ENCODE data around the gene DHX29.
A peak's percentile ranks its signal among the peaks of the same experiment; 100 is the strongest.
"Not testable (repeated sequence)": the region's sequence is repeated elsewhere in the genome, so short reads cannot be mapped to it uniquely, and the experiment has no call there.

DHX29 gene, protein sequence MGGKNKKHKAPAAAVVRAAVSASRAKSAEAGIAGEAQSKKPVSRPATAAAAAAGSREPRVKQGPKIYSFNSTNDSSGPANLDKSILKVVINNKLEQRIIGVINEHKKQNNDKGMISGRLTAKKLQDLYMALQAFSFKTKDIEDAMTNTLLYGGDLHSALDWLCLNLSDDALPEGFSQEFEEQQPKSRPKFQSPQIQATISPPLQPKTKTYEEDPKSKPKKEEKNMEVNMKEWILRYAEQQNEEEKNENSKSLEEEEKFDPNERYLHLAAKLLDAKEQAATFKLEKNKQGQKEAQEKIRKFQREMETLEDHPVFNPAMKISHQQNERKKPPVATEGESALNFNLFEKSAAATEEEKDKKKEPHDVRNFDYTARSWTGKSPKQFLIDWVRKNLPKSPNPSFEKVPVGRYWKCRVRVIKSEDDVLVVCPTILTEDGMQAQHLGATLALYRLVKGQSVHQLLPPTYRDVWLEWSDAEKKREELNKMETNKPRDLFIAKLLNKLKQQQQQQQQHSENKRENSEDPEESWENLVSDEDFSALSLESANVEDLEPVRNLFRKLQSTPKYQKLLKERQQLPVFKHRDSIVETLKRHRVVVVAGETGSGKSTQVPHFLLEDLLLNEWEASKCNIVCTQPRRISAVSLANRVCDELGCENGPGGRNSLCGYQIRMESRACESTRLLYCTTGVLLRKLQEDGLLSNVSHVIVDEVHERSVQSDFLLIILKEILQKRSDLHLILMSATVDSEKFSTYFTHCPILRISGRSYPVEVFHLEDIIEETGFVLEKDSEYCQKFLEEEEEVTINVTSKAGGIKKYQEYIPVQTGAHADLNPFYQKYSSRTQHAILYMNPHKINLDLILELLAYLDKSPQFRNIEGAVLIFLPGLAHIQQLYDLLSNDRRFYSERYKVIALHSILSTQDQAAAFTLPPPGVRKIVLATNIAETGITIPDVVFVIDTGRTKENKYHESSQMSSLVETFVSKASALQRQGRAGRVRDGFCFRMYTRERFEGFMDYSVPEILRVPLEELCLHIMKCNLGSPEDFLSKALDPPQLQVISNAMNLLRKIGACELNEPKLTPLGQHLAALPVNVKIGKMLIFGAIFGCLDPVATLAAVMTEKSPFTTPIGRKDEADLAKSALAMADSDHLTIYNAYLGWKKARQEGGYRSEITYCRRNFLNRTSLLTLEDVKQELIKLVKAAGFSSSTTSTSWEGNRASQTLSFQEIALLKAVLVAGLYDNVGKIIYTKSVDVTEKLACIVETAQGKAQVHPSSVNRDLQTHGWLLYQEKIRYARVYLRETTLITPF (N-terminal part only)

DNA sequence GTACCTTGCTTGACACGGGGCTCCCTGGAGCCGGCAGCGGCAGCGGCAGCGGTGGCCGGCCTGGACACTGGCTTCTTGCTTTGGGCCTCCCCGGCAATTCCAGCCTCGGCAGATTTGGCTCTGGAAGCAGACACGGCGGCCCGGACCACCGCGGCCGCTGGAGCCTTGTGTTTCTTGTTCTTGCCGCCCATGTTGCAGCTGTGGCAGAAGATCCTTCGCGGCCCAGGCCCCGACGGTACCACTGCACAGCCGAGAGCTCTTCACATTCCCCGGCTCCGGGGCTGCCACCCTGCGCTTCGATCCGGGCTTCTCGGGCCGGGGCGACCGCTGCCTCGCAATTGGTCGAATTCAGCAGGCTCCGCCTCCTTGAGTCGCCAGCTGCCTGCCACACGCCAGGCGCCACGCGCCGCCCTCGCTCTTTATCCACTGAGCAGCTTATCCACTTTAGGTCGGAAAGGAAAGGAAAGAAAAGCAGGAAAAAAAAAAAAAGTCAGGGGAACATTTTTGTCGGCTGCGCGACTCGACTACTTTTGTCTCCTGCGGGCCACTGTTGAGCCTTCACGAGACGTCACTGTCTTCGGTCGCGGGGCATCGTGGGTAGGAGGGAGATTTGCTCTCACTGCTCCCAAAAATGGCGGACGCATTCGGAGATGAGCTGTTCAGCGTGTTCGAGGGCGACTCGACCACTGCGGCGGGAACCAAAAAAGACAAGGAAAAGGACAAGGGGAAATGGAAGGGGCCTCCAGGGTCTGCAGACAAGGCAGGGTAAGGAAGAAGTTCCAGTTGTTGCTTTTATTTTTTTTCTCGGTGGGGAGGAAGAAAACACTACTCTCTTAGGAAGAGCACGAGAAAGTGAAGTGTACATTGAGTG lies at the start of gene DHX29, which contains the start of gene MTREX:
Gene DHX29, minus strand, starts transcription at position 312 of the 871 bp plus-strand sequence. Its CDS starts 121 bp downstream, at position 191.
Gene MTREX, plus strand, starts transcription at position 607 of the 871 bp plus-strand sequence. Its CDS starts 25 bp downstream, at position 632.
- DNase-seq (ENCODE audit: low spot score) = peak; percentile 91

DNA sequence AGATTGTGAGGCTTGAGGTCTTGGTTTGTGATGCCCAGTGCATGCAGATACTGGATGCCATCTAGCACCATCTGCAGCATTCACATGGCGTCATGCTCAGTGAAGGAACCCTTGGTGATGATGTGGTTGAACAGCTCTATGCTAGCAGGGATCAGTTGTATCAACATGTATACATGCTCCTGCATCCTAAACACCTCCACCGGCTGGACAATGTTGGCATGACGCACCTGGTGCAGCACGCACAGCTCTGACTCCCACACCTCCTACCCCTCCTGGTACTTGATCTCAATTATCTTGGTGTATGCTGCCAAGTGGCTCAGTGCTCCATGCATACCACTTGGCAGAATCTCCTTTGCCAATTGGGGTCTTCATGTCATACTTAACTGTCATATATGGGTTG lies 49.4 kb upstream of the DHX29 start:
- DNase-seq (ENCODE audit: low spot score) = no peak

DNA sequence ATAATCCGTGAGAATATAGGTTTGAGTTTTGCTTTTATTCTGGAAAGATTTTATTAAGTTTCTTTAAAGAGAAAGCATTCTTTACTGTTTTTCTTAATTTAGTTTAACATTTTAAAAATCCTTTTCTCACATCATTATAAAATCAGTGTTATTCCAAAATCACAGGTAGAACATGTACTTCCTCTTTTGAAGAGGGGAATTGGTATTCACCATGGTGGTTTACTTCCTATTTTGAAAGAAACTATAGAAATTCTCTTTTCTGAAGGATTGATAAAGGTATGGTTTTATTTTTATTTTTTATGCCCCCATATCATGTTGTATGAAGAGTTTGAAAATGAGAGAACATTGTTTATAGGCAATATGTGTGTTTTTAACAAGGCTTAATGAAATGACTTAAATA lies 43.3 kb upstream of the DHX29 start:
- no peak for DNase-seq (ENCODE audit: low spot score)

DNA sequence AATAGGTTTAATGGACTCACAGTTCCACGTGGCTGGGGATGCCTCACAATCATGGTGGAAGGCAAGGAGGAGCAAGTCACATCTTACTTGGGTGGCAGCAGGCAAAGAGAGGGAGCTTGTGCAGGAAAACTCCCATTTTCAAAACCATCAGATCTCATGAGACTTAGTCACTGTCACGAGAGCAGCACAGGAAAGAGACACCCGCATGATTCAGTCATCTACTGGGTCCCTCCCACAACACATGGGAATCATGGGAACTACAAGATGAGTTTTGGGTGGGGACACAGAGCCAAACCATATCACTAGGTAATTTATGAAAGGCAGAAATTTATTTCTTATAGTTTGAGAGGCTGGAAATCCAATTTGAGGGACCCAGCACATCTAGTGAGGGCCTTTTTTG lies 40.3 kb upstream of the DHX29 start:
- peak; percentile 49 for DNase-seq (ENCODE audit: low spot score)

DNA sequence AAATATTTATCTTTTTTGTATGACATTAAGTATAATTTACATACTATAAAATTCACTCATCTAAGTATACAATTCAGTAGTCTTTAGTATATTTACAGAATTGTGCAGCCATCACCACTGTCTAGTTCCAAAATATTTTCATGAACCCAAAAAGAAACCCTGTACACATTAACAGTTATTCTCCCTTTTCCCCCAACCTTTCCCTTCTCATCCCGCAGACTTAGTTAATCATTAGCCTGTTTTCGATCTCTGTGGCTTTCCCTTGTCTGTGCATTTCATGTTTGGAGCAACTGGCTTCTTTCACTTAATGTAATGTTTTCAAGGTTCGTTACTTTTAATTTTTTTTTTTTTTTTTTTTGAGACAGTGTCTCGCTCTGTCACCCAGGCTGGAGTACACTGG lies 37.8 kb upstream of the DHX29 start:
- DNase-seq (ENCODE audit: low spot score) = no peak

DNA sequence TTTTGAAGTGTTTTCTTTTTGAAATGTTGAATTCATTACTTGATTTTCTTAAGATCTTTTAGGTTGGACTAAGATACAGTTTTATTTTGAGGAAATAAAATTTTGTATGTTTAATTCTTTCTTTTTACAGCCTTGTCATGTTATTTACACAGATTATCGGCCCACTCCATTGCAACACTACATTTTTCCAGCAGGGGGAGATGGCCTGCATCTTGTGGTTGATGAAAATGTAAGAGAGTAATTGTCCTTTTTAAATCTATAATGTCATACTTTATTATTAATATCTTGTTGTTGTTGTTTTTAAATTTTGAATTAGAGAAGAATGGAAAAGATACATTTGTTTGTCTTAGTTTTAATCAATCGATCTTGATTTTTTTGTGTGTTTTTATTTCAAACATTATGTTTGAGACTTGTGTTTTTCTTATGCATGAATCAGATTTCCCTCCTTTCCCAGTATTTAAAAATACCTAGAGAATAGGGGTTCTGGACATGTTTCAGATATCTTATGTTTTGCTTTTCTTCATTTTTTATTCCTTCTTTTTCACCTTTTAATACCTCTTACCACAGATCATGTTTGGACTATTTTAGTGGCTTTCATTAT lies 37.0 kb upstream of the DHX29 start:
- peak; percentile 54 for DNase-seq (ENCODE audit: low spot score)

DNA sequence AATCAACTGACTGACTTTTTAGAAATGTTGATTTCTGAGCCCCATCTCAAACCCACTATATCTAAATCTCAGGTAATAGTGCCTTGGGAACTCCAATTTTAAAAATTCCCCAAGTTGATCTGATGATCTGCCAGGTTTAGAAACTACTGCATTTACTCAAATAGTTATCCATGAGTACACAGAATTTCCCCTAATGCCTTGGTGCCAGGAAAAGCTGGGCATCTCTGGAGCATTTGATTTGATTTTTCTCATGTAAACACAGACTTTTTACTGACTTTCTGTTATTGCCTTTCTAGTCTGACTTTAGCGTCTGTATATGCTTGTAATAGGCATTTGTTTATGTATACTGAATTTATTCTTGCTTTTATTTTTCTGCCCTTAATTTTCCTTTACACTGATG lies 36.1 kb upstream of the DHX29 start:
- DNase-seq (ENCODE audit: low spot score) = no peak

DNA sequence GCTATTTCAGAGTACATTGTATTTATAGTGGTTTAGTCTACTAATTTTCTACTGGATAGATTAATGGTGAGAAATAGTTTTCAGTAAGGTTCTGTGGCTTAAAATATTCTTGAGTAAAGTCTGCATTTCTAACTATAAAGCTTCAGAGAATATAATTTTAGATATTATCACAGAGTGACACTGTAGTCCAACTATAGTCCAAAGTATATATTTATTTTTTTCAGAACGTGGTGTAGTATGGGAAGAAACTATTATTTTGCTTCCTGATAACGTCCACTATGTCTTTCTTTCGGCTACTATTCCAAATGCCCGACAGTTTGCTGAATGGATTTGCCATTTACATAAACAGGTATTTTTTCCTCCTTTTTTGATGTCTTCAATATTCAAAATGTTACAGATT lies 35.6 kb upstream of the DHX29 start:
- no peak for DNase-seq (ENCODE audit: low spot score)

DNA sequence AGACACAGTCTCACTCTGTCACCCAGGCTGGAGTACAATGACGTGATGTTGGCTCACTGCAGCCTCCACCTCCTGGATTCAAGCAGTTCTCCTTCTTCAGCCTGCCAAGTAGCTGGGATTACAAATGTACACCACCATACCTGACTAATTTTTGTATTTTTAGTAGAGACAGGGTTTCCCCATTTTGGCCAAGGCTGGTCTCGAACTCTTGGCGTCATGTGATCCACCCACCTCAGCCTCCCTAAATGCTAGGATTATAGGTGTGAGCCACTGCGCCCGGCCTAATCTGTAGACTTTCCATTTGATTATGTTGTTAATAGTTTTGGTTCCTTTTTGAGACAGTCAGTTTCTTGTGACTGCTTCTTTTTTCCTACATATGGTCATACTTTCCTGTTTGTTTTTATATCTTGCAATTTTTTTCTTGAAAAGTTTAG lies 31.3 kb upstream of the DHX29 start:
- DNase-seq (ENCODE audit: low spot score) = no peak

DNA sequence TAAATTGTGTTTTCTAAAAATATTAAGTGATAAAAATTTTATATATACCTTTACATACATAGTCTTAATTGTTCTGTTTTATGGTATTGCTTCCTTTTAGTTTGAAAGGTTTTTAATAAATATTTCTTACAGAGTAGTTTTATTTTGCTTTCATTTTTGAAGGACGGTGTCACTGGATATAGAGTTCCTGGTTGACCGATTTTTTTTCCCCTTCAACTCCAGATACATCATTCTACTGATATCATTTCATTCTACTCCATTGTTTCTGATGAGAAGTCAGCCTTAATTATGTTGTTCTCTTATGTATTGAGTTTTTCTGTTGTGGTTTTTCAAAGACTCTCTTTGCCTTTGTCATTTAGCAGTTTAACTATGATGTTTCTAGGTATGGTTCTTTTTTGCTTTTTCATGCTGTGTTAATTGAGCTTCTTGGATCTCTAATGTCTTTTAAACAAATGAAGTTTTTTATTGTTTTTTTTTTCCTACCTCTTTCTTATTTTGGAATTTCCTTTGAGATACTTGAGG lies 30.7 kb upstream of the DHX29 start:
- no peak for DNase-seq (ENCODE audit: low spot score)

DNA sequence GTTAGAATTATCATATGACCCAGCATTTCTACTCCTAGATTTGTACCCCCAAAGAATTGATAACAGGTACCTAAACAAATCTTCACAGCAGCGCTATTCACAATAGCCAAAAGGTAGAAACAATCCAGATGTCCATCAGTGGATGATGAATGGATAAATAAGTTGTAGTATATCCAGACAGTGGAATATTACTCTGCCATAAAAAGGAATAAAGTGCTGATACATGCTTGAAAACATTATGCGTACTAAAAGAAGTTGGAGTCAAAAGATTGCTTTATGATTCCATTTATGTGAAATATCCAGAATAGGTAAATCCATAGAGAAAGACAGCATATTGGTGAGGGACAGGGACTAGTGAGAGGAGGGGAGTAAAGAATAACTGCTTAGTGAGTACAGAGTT lies 26.3 kb upstream of the DHX29 start:
- DNase-seq (ENCODE audit: low spot score) = no peak

DNA sequence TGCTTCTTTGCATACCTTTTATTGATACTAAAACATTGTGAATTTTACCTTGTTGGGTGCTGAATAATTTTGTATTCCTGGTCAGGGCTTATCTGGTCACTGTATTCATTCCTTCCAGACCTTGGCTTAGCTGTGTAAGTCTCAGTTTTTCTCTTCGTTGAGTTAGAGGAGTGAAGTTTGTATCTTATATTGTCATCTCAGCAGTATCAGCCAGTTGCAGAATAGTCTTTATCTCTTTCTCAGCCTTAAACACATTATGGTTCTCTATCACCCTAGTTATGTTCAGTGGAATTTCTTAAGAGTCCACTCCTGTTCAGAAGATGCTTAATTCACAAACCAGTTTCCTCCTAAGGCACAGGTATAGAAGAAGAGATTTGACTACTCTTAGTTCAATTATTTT lies 25.5 kb upstream of the DHX29 start:
- no peak for DNase-seq (ENCODE audit: low spot score)

DNA sequence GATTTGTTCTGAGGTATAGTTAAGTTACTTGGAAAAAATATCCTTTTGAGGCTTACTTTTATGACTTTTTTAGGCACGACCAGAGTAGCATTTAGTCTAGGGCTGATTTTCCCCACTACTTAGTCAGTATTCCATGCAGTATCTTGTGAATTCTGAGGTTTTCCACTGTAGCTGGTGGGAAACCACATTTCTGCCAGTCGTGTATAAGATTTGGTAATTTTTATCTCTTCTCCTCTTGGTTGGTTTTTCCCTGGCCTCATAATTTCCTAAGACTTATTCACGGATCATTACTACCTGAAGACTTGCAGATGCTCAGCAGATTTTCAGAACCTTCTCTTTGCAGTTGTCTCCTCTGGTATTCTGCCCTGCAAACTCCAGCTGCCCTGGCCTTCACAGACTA lies 23.8 kb upstream of the DHX29 start:
- DNase-seq (ENCODE audit: low spot score) = no peak

DNA sequence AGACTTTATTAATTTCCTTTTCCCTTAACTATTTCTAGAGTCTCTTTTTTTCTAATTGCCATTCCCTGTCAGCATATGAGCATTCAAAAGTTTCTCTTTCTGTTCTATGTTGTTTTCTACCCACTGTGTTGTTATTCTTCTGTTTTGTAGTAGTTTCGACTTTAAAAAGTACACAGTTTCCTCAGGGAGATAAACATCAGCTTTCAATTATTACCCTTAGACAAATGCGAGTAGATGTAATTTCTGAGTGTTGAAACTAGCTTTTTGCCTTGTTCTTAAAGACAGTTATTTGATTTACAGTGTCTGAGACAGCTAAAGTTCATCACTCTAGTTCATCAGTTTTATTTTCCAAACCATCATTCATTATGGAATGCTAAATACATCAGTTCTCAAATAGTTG lies 19.8 kb upstream of the DHX29 start:
- DNase-seq (ENCODE audit: low spot score) = no peak

DNA sequence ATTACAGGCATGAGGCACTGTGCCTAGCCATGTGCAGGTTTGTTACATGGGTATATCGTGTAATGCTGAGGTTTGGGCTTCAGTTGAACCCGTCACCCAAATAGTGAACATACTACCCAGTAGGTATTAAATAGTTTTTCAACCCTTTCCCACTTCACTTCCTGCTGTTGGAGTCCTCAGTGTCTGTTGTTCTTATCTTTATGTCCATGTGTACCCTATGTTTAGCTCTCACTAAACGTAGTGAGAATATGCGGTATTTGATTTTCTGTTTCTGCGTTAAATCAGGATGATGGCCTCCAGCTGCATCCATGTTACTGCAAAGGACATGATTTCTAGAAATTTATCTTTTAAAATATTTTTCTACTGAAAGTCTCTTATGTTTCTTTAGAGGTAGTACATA lies 18.1 kb upstream of the DHX29 start:
- DNase-seq (ENCODE audit: low spot score) = no peak

DNA sequence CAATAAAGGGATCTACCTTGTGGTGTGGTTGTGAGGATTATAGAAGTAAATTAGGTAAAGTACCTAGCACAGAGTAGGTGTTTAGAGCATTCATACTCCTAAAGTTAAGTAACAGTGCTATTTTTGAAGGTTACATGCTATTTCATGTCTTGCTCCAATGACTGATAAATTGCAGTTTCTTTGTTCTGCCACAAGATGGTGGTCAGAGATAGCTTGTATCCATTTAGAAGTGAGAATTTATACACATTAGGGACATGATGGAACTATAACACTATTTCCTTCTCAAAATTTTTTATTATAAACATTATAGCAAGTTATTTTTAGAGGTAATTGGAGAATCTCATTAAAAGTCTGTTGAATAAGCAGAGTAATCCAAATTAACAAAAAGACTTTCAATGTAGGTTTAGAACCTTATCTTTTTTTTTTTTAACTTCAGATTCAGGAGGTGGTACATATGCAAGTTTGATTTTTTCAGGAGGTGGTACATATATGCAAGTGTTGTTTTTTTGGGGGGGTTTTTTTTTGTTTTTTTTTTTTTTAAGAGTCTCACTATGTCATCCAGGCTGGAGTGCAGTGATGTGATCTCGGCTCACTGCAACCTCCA lies 17.4 kb upstream of the DHX29 start:
- peak; percentile 69 for DNase-seq (ENCODE audit: low spot score)

DNA sequence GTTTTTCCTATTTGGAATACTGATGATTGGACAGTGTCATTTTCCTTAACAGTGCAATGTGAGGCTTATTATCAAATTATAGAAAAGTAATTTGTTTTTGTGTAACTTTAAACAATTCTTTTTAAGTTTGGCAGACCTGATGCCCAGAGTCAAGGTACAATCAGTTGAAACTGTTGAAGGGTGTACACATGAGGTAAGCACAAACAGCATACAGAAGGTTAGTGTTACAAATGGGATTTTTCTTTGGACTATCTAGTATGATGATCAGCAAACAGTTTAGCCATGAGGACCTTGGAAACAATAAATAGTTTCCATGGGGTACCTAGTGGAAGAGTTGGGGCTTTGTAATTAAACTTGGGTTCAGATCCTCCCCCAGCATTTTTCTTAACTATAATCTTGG lies 16.5 kb upstream of the DHX29 start:
- DNase-seq (ENCODE audit: low spot score) = no peak

DNA sequence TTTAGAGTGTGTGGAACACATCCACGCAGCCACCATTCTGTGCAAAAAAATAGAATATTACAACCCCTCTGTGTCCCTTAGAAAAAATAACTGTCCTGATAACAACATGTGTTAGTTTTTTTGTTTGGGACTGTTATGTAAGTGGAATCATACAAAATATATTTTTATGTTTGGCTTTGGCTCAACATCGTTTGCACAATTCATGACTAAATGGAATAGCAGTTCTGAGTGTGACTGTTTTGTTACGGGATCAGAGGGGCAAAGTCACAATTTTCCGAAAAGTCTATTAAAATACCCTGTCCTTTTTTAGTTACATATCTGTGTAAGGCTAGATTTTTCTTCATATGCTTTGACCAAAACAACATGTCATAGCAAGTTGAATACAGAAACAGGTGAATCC lies 13.1 kb upstream of the DHX29 start:
- no peak for DNase-seq (ENCODE audit: low spot score)

DNA sequence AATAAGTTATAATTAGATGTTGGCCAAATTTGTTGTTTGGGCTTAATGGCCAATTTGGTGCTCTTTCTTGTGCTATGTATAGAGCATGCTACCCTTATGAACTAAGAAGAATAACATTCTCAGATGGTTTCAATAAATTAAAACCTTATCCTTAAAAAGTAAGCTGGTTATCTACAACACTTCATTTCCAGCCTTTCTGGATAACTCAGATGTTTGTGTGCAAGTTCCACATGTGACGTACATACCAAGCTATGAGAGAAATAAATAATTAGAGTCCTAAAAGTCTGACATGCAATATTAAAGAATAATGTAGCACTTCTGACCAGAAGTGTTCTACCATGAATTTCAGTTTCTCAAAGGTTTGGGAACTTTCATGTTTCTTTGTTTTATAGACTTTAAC lies 12.0 kb upstream of the DHX29 start:
- no peak for DNase-seq (ENCODE audit: low spot score)

DNA sequence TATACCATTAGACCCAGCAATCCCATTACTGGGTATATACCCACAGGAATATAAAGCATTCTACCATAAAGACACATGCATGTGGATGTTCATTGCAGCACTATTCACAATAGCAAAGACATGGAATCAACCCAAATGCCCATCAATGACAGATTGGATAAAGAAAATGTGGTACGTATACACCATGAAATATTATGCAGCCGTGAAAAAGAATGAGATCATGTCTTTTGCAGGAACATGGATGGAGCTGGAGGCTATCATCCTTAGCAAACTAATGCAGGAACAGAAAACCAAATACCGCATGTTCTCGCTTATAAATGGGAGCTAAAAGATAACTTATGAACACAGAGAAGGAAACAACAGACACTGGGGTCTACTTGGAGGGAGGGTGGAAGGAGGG lies 10.7 kb upstream of the DHX29 start:
- DNase-seq (ENCODE audit: low spot score) = not testable (repeated sequence)
